ENCODE results near the gene IGSF21.
"Not testable (repeated sequence)": the region's sequence is repeated elsewhere in the genome, so short reads cannot be mapped to it uniquely, and the experiment has no call there.

GRCh38 chr1:18372505-18372904 lies 264.9 kb downstream of the IGSF21 start:
- not testable (repeated sequence) for TF ChIP-seq CTCF (optimal IDR thresholded peaks at IDR 0.05 in 1 of 3, IDR thresholded peaks at IDR 0.05 in 1 of 3, conservative IDR thresholded peaks at IDR 0.05 in 1 of 3; ENCODE audit: extremely low read depth in 1 of 3, insufficient read depth in 2 of 3, low read length in 3 of 3); EZH2 (IDR thresholded peaks at IDR 0.05; ENCODE audit: low read length)

Measured in keratinocyte (primary cell).